GM12878 (cell line): Measurements from ENCODE around the gene NCLN. TPM values are rescaled to one million over a fixed set of nuclear protein-coding genes. Genes with fewer than 3 reads are reported as not detected.

ENCODE experiments used
- polyA plus RNA-seq, 11 experiments: library from polyadenylated mRNA; depleted of rRNA in 4 of 11; unstranded in 6 of 11; stranded (reverse) in 5 of 11; fragments of >200 nt; fragmentation: Nextera tagmentation in 4 of 11; fragmentation: Illumina TruSeq in 1 of 11; extraction: Ambion mirVana in 4 of 11; extraction: Trizol in 1 of 11; gene quantifications; 1 replicate in 1 of 11; 2 replicates in 10 of 11; pipeline versions ENCODE4 v1.2.1 to v1.2.3, GENCODE V29; 2011 to 2016; ENCODE audit warnings: inconsistent platforms in 2 of 11, missing spikeins in 2 of 11, low read depth in 1 of 11
- total RNA-seq, 4 experiments: library from RNA; depleted of rRNA in 3 of 4; stranded (reverse); fragments of >200 nt in 3 of 4; fragmentation: Illumina TruSeq in 1 of 4; extraction: Trizol in 1 of 4; gene quantifications; 2 replicates each; pipeline versions ENCODE4 v1.2.1 to v1.2.3, GENCODE V29; 2013 to 2021

Gene NCLN
- total and polyA plus RNA-seq, 10 of the 15 experiments (the other 5 are each of a cell fraction or from before 2014, with no cell fraction given) = 2.2 to 79.1 (median 36.0) TPM

Other genes starting within 250 kb of the NCLN start
Only the 7 nearest of the 9 such genes appear.
- gene TLE2, start 156.7 kb upstream of the NCLN start, total RNA-seq (2014; rRNA removed) = not detected in 2 replicates
- not detected in 2 replicates for gene TLE2, start 156.7 kb upstream of the NCLN start, total RNA-seq (2014; rRNA removed; fragmentation: Illumina TruSeq; extraction: Trizol)
- 0.21 and 1.1 TPM in 2 replicates for gene TLE2, start 156.7 kb upstream of the NCLN start, total RNA-seq (2021)
- gene TLE2, start 156.7 kb upstream of the NCLN start, polyA plus RNA-seq (2011; rRNA removed) = not detected in 2 replicates
- gene TLE2, start 156.7 kb upstream of the NCLN start, polyA plus RNA-seq (2014; fragmentation: Illumina TruSeq; extraction: Trizol) = 0.21 TPM in 1 of 2 replicates, not detected in the other
- under 1 TPM in 1 of 2 experiments, not detected in 1; 0.09 TPM for gene TLE2, start 156.7 kb upstream of the NCLN start, polyA plus RNA-seq (2014; fragmentation: Nextera tagmentation; extraction: Ambion mirVana)
- 0.05 and 0.48 TPM in 2 replicates for gene TLE2, start 156.7 kb upstream of the NCLN start, polyA plus RNA-seq (2014; rRNA removed)
- gene TLE2, start 156.7 kb upstream of the NCLN start, polyA plus RNA-seq (2016; fragmentation: Nextera tagmentation; extraction: Ambion mirVana) = under 1 TPM in 1 of 2 experiments, not detected in 1; 0.11 TPM
- 282 and 299 TPM in 2 replicates for gene TLE5, start 123.4 kb upstream of the NCLN start, total RNA-seq (2014; rRNA removed)
- gene TLE5, start 123.4 kb upstream of the NCLN start, total RNA-seq (2014; rRNA removed; fragmentation: Illumina TruSeq; extraction: Trizol) = 144 and 153 TPM in 2 replicates
- 354 and 373 TPM in 2 replicates for gene TLE5, start 123.4 kb upstream of the NCLN start, total RNA-seq (2021)
- gene TLE5, start 123.4 kb upstream of the NCLN start, polyA plus RNA-seq (2011; rRNA removed) = 272 and 329 TPM in 2 replicates
- 52.9 and 154 TPM in 2 replicates for gene TLE5, start 123.4 kb upstream of the NCLN start, polyA plus RNA-seq (2014; fragmentation: Illumina TruSeq; extraction: Trizol)
- gene TLE5, start 123.4 kb upstream of the NCLN start, polyA plus RNA-seq (2014; fragmentation: Nextera tagmentation; extraction: Ambion mirVana) = 10 to 100 TPM in 1 of 2 experiments, 1 to 10 TPM in 1; 2.5 to 13.0 TPM
- gene TLE5, start 123.4 kb upstream of the NCLN start, polyA plus RNA-seq (2014; rRNA removed) = 359 and 398 TPM in 2 replicates
- 100 to 1,000 TPM in 1 of 2 experiments, 10 to 100 TPM in 1; 64.4 to 130 TPM for gene TLE5, start 123.4 kb upstream of the NCLN start, polyA plus RNA-seq (2016; fragmentation: Nextera tagmentation; extraction: Ambion mirVana)
- 5.0 and 6.8 TPM in 2 replicates for gene GNA11, start 91.6 kb upstream of the NCLN start, total RNA-seq (2014; rRNA removed)
- 3.0 and 4.7 TPM in 2 replicates for gene GNA11, start 91.6 kb upstream of the NCLN start, total RNA-seq (2014; rRNA removed; fragmentation: Illumina TruSeq; extraction: Trizol)
- gene GNA11, start 91.6 kb upstream of the NCLN start, total RNA-seq (2021) = 9.7 and 10.6 TPM in 2 replicates
- 1.1 and 1.6 TPM in 2 replicates for gene GNA11, start 91.6 kb upstream of the NCLN start, polyA plus RNA-seq (2011; rRNA removed)
- gene GNA11, start 91.6 kb upstream of the NCLN start, polyA plus RNA-seq (2014; fragmentation: Illumina TruSeq; extraction: Trizol) = 7.5 and 7.9 TPM in 2 replicates
- under 1 TPM; 0.07 to 0.21 TPM for gene GNA11, start 91.6 kb upstream of the NCLN start, polyA plus RNA-seq (2014; fragmentation: Nextera tagmentation; extraction: Ambion mirVana)
- gene GNA11, start 91.6 kb upstream of the NCLN start, polyA plus RNA-seq (2014; rRNA removed) = 5.5 and 6.4 TPM in 2 replicates
- 1 to 10 TPM; 1.9 to 2.2 TPM for gene GNA11, start 91.6 kb upstream of the NCLN start, polyA plus RNA-seq (2016; fragmentation: Nextera tagmentation; extraction: Ambion mirVana)
- 16.7 and 18.0 TPM in 2 replicates for gene GNA15, start 49.9 kb upstream of the NCLN start, total RNA-seq (2014; rRNA removed)
- 8.7 and 9.5 TPM in 2 replicates for gene GNA15, start 49.9 kb upstream of the NCLN start, total RNA-seq (2014; rRNA removed; fragmentation: Illumina TruSeq; extraction: Trizol)
- gene GNA15, start 49.9 kb upstream of the NCLN start, total RNA-seq (2021) = 16.2 and 16.9 TPM in 2 replicates
- 10.2 and 16.6 TPM in 2 replicates for gene GNA15, start 49.9 kb upstream of the NCLN start, polyA plus RNA-seq (2011; rRNA removed)
- 2.5 and 7.3 TPM in 2 replicates for gene GNA15, start 49.9 kb upstream of the NCLN start, polyA plus RNA-seq (2014; fragmentation: Illumina TruSeq; extraction: Trizol)
- gene GNA15, start 49.9 kb upstream of the NCLN start, polyA plus RNA-seq (2014; fragmentation: Nextera tagmentation; extraction: Ambion mirVana) = 1 to 10 TPM in 1 of 2 experiments, under 1 TPM in 1; 0.42 to 1.7 TPM
- 13.0 and 13.8 TPM in 2 replicates for gene GNA15, start 49.9 kb upstream of the NCLN start, polyA plus RNA-seq (2014; rRNA removed)
- gene GNA15, start 49.9 kb upstream of the NCLN start, polyA plus RNA-seq (2016; fragmentation: Nextera tagmentation; extraction: Ambion mirVana) = 10 to 100 TPM in 1 of 2 experiments, 1 to 10 TPM in 1; 8.7 to 10.1 TPM
- 50.1 and 57.7 TPM in 2 replicates for gene S1PR4, start 7.2 kb upstream of the NCLN start, total RNA-seq (2014; rRNA removed)
- gene S1PR4, start 7.2 kb upstream of the NCLN start, total RNA-seq (2014; rRNA removed; fragmentation: Illumina TruSeq; extraction: Trizol) = 4.7 and 6.1 TPM in 2 replicates
- gene S1PR4, start 7.2 kb upstream of the NCLN start, total RNA-seq (2021) = 32.4 and 33.7 TPM in 2 replicates
- not detected in 2 replicates for gene S1PR4, start 7.2 kb upstream of the NCLN start, polyA plus RNA-seq (2011; rRNA removed)
- gene S1PR4, start 7.2 kb upstream of the NCLN start, polyA plus RNA-seq (2014; fragmentation: Illumina TruSeq; extraction: Trizol) = 0.54 TPM in 1 of 2 replicates, not detected in the other
- 1 to 10 TPM in 1 of 2 experiments, under 1 TPM in 1; 0.19 to 1.2 TPM for gene S1PR4, start 7.2 kb upstream of the NCLN start, polyA plus RNA-seq (2014; fragmentation: Nextera tagmentation; extraction: Ambion mirVana)
- 35.7 and 44.5 TPM in 2 replicates for gene S1PR4, start 7.2 kb upstream of the NCLN start, polyA plus RNA-seq (2014; rRNA removed)
- gene S1PR4, start 7.2 kb upstream of the NCLN start, polyA plus RNA-seq (2016; fragmentation: Nextera tagmentation; extraction: Ambion mirVana) = 10 to 100 TPM; 42.2 to 43.3 TPM
- gene CELF5, start 38.7 kb downstream of the NCLN start, total RNA-seq (2014; rRNA removed) = not detected in 2 replicates
- gene CELF5, start 38.7 kb downstream of the NCLN start, total RNA-seq (2014; rRNA removed; fragmentation: Illumina TruSeq; extraction: Trizol) = not detected in 2 replicates
- not detected in 2 replicates for gene CELF5, start 38.7 kb downstream of the NCLN start, total RNA-seq (2021)
- 0.01 and 0.04 TPM in 2 replicates for gene CELF5, start 38.7 kb downstream of the NCLN start, polyA plus RNA-seq (2011; rRNA removed)
- not detected in 2 replicates for gene CELF5, start 38.7 kb downstream of the NCLN start, polyA plus RNA-seq (2014; fragmentation: Illumina TruSeq; extraction: Trizol)
- gene CELF5, start 38.7 kb downstream of the NCLN start, polyA plus RNA-seq (2014; fragmentation: Nextera tagmentation; extraction: Ambion mirVana) = not detected
- gene CELF5, start 38.7 kb downstream of the NCLN start, polyA plus RNA-seq (2014; rRNA removed) = 0.01 and 0.16 TPM in 2 replicates
- not detected for gene CELF5, start 38.7 kb downstream of the NCLN start, polyA plus RNA-seq (2016; fragmentation: Nextera tagmentation; extraction: Ambion mirVana)
- gene NFIC, start 180.7 kb downstream of the NCLN start, total RNA-seq (2014; rRNA removed) = 8.8 and 9.2 TPM in 2 replicates
- gene NFIC, start 180.7 kb downstream of the NCLN start, total RNA-seq (2014; rRNA removed; fragmentation: Illumina TruSeq; extraction: Trizol) = 2.8 and 5.3 TPM in 2 replicates
- 50.5 and 53.5 TPM in 2 replicates for gene NFIC, start 180.7 kb downstream of the NCLN start, total RNA-seq (2021)
- 0.86 and 1.6 TPM in 2 replicates for gene NFIC, start 180.7 kb downstream of the NCLN start, polyA plus RNA-seq (2011; rRNA removed)
- gene NFIC, start 180.7 kb downstream of the NCLN start, polyA plus RNA-seq (2014; fragmentation: Illumina TruSeq; extraction: Trizol) = 4.6 and 11.1 TPM in 2 replicates
- 1 to 10 TPM in 1 of 2 experiments, under 1 TPM in 1; 0.71 to 1.1 TPM for gene NFIC, start 180.7 kb downstream of the NCLN start, polyA plus RNA-seq (2014; fragmentation: Nextera tagmentation; extraction: Ambion mirVana)
- gene NFIC, start 180.7 kb downstream of the NCLN start, polyA plus RNA-seq (2014; rRNA removed) = 13.8 and 16.8 TPM in 2 replicates
- 10 to 100 TPM; 18.5 to 22.2 TPM for gene NFIC, start 180.7 kb downstream of the NCLN start, polyA plus RNA-seq (2016; fragmentation: Nextera tagmentation; extraction: Ambion mirVana)